Activated naive CD4-positive, alpha-beta T cell treated with anti-CD3 and anti-CD28 coated beads, Interleukin-2, amount 50 U/mL, for 16 hours (primary cell): Measurements from ENCODE around the gene MSH4.

ENCODE experiments used
- DNase-seq: peaks from one replicate; pipeline ENCODE4 v3.0.0-alpha.2; 2020

The MSH4 gene

DNA sequence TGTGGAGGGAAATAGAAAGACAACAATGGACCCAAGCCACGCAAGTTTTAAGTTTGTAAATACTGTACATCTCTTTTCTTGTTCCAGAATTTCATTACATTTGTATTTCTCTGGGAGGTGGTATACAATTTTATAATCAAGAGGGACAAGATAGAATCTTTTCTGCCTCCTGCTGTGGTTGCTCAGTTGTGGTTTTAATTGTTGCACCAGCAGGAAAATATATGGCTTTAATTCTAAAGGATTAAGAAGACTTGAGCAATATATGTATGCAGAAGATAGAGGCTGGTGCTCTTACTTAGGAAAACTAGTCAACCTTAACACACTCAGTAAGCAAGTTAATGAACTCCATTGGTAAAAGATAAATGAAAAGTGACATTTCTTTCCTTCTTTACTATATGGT lies 155.3 kb downstream of the MSH4 start:
- DNase-seq = no peak

DNA sequence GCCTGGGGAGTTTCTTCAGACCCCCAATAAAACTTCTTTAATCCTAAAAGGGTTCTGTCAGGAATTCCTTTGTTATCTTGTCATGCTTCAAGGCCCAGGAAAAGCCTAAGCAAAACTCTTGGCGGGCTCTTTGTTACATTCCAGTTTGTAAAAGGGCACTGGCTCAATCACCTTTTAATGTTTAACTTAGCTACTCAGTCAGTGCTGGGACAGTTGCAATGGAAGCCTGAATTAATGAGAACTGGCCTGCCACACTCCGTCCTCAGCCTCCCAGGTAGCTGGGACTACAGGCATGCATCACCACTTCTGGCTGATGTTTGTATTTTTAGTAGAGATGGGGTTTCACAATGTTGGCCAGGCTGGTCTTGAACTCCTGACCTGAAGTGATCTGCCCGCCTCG lies 156.8 kb downstream of the MSH4 start:
- no peak for DNase-seq

DNA sequence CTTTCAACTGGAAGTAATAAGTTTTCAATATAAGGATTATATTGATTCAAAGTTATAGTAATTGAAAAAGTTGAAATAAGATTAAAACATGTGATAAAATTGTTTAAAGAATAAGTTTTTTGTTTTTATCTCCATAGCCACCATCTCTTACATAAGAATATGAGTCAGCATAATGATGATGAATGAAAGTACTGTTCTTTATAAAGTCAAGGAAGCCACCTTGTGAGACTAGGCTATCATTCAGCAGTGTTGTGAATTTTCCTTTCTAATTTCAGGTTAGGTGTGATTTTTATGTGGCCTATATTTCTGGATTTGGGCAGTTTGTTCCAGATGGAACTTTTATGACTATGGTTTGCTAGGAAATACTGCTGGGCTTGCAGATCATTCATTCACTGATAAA lies 157.9 kb downstream of the MSH4 start:
- no peak for DNase-seq
